HG03097 (cell line): ENCODE results near the gene BMP5.
A peak's percentile ranks its signal among the peaks of the same experiment; 100 is the strongest.

ENCODE experiments used
- ATAC-seq: cut with Tn5 transposase; IDR thresholded peaks from one replicate; pipeline ENCODE4 v1.9.1; 2021; ENCODE audit not compliant: unreplicated experiment, low FRiP score

Gene BMP5

DNA sequence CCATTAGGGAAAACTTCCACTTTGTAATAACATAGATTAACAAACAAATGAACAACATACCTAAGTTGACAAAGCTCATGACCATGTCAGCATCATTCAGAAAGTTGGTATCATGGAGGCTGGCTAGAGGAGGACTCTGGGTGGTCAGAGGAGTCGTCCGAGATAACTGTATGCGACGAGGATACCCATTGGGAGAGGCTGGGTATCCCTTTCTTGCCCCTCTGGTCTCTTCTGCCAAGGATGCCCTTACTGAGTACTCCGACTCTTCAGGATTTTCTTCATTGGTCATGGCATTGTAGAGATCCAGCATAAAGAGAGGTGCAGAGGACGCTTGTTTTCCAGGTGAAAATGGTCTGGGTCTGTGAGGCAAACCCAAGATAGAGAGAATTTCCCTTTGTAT, 1.1 kb downstream of the BMP5 start:
- ATAC-seq: no peak

GRCh38 chr6:55872866-55873265, 2.5 kb downstream of the BMP5 start:
- ATAC-seq: no peak

GRCh38 chr6:55870181-55870813, 5.1 kb downstream of the BMP5 start:
- no peak for ATAC-seq

- ATAC-seq: no peak
These were observed 5.7 kb downstream of the BMP5 start for GRCh38 chr6:55869674-55870073.

GRCh38 chr6:55868771-55869479, 6.5 kb downstream of the BMP5 start:
- peak; percentile 94 for ATAC-seq

- no peak for ATAC-seq
These were observed 7.2 kb downstream of the BMP5 start for GRCh38 chr6:55868176-55868575.

DNA sequence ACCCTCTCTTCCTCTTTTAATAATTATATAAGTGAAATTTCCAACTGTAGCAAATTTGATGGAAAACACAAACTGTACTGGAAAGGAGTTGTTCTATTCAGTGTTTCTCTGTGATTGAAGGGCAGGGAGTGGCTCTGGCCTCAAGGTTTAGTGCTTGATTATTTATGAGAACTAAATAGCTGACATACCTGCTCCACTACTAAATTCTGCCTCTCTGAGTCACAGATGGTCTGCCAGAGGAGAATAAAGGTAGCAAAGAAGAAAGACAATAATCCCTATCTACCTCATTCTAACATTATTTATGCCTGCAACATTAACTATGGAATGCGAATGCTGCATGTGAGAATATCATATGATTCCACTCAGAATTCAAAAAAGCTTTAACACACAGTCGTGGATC, 9.3 kb downstream of the BMP5 start:
- ATAC-seq: no peak

- no peak for ATAC-seq
These were observed 22.1 kb downstream of the BMP5 start for GRCh38 chr6:55853008-55854001.

DNA sequence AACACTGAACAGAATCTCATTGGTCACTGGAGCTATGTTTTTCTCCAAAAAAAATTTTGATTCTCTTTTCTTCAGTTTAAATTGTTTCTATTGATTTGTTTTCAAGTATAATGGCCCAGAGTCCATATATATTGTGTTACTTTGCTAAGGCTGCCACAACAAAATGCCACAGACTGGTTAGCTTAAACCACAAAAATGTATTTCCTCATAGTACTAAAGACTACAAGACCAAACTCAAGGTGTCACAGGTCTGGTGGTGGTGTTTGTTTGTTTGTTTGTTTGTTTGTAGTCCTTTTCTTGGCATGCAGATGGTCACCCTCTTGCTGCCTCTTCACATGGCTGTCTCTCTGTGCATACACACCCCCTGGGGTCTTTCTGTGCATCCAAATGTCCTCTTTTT, 34.0 kb downstream of the BMP5 start:
- ATAC-seq: no peak

DNA sequence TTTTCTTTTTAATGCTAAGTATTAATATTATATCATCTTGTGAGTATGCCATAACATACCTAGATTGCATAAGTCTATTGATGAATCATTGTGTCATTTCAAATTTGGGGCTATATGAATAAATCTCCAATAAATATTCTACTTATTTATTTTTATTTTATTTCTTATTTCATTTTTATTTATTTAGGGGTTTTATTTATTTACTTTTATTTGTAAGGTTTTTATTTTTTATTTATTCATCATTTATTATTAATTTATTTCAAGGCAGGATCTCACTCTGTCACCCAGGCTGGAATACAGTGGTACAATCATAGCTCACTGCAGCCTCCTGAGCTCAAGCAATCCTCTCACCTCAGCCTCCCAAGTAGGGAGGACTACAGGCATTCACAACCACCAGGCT, 36.3 kb downstream of the BMP5 start:
- no peak for ATAC-seq

- ATAC-seq: no peak
These were observed 38.4 kb downstream of the BMP5 start for GRCh38 chr6:55836945-55837344.

DNA sequence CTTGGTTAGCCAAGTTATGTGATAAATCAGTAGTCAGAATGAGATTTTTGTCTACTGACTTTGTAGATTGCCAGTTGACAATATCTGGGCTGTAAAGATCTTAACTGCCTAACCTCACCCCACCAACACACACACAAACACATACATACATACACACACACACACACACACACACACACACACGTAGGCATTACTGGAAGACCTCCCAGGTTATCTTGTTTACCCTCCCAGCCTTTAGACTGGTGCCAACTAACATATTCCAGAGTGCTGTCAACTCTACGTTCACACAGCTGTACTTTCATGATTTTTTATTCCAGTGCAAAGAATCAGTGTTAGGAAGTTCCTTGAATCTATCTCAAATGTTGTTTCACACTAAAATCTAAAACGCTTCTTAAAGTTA, 38.9 kb downstream of the BMP5 start:
- no peak for ATAC-seq

DNA sequence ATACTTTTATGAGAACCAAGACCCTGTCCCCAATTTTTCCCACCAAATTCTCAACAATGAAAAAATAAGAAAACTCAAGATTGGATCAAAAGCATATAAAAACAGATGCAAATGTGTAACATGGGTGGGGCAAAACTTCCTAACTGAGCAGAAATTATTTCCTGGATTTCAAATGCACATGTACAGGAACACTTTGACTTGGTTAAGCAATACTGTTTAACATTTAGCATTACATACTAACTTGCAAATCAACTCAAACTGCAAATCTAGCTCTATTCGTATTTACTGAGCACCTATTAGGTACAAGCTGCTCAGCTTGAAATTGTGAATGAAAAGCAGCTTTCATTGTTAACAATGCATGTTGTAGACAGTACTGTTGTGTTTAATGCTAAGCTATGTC, 40.2 kb downstream of the BMP5 start:
- no peak for ATAC-seq

DNA sequence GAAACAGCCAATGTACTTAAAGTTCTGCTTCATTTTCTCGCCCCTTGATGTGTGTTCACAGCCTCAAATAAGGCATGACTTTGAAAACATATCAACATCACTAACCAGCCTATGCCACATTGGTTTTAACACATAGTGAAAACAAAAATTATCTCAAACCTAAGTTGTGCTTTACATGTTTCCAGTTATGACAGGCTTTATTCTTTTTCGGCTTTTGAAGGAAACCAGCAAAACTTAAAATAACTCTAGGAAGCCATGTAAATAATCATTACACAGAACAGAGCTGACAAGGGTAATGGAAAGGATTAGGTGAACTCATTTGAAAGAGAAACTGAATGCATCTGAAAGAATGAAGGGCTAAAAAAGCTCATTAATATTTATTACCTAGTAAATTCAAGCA, 42.1 kb downstream of the BMP5 start:
- ATAC-seq: peak; percentile 80

DNA sequence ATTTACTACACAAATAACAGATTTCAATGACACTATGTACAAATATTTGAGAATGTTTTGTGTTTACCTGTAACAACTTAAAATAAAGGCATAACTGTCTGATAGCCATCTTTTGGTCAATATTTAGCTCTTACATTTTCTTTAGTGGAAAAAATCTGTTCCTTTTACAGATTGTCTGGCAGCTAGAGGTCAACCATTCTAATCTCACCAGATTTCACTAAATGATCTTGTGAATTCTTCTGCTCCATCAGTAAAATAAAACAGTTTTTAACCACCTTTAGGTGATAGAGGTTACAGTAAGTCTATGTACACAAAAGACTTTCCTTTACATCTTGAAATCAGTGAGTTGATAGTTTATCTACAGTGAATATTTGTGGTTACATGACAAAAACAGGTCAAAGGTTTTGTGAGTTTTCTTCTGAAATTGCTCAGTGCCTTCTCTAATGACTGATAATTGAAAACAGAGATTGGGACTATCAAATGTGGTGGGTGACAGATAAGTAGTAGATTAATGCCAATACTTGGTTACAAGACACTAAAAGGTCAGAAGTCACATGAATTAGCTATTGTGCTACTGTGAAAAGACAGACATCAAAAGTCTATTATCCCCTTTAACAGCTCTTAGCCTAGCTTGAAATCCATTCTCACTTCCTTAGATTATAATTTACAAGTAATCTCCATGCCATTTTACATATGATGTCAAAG, 47.4 kb downstream of the BMP5 start:
- ATAC-seq: no peak

GRCh38 chr6:55826941-55827340, 48.4 kb downstream of the BMP5 start:
- no peak for ATAC-seq

DNA sequence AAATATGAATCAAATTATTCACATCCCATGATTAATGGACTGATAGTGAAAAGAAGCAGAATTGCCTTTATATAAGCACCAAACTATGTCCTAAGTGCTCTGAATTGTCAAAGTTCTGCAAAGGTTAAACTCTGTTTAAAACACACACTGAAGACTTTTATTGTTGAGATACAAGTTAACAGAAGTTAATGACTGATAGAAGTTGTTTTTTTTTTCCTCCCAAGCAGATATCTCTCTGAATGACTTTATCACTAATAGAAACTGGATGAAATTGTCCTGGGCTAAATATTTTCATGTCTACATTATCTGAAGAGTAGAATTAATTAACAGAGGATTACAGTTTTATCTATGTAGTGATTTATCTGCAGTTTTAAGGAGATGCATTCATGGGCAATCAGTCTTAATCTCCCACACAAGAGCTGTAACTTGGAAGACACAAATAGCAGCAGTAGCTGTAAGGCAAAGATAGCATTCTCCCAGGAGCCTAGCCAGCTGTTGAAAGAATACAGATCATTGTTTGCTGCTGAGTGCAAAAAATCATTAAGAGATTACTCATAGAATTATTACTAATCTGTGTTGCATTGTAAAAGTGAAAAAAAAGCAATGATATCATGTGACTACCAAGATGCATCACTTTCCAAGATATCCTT, 49.9 kb downstream of the BMP5 start:
- ATAC-seq: no peak

DNA sequence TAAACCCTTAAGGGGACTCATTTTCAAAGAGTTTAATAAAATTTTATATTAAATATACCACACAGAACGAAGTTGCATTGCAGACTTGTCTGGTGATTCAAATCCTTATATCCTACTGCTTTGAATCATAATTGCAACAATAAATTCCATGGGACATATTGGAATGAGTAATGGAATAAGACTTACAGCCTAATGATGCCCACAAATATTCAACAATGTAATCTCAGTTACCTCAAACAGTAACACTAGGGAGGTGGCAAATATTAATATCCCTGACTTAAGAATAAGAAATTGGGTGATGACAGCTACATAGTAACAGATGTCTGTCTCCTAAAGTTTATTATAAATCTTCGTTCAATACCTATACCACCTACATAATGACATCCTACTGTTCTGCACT, 52.6 kb downstream of the BMP5 start:
- no peak for ATAC-seq

- ATAC-seq: no peak
These were observed 53.4 kb downstream of the BMP5 start for GRCh38 chr6:55822005-55822404.

DNA sequence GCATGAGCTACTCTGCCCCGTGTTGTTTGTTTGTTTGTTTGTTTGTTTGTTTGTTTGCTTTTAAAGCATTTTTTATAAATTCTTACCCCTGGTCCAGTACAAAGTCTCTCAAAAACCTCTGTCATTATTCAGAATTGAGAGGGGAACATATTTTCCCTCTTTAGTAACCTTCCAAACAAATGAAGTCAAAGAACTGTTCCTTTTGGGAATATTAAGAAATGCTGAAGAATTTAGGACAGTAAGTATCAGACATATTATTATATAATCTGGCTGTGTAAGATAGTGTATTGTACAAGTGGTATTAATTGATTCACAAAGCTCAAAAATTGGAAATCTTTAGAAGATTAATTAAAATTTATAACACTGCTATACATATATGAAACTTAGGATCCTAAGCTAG, 54.7 kb downstream of the BMP5 start:
- ATAC-seq: no peak
